Measurements from ENCODE around the gene NEDD9.

GRCh38 chr6:11201772-11202512 lies 30.5 kb downstream of the NEDD9 start:
- TF ChIP-seq ZBTB7A (IDR thresholded peaks at IDR 0.05; ENCODE audit: low read depth), result no peak
- no peak for TF ChIP-seq EP300 (IDR thresholded peaks at IDR 0.05; ENCODE audit: borderline replicate concordance)
- TF ChIP-seq, protein P1, sequence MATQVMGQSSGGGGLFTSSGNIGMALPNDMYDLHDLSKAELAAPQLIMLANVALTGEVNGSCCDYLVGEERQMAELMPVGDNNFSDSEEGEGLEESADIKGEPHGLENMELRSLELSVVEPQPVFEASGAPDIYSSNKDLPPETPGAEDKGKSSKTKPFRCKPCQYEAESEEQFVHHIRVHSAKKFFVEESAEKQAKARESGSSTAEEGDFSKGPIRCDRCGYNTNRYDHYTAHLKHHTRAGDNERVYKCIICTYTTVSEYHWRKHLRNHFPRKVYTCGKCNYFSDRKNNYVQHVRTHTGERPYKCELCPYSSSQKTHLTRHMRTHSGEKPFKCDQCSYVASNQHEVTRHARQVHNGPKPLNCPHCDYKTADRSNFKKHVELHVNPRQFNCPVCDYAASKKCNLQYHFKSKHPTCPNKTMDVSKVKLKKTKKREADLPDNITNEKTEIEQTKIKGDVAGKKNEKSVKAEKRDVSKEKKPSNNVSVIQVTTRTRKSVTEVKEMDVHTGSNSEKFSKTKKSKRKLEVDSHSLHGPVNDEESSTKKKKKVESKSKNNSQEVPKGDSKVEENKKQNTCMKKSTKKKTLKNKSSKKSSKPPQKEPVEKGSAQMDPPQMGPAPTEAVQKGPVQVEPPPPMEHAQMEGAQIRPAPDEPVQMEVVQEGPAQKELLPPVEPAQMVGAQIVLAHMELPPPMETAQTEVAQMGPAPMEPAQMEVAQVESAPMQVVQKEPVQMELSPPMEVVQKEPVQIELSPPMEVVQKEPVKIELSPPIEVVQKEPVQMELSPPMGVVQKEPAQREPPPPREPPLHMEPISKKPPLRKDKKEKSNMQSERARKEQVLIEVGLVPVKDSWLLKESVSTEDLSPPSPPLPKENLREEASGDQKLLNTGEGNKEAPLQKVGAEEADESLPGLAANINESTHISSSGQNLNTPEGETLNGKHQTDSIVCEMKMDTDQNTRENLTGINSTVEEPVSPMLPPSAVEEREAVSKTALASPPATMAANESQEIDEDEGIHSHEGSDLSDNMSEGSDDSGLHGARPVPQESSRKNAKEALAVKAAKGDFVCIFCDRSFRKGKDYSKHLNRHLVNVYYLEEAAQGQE (IDR thresholded peaks at IDR 0.05; ENCODE audit: low read depth), result no peak
- no peak for TF ChIP-seq USF1 (IDR thresholded peaks at IDR 0.05)
- no peak for TF ChIP-seq EGR1 (IDR thresholded peaks at IDR 0.05)
- TF ChIP-seq NFIC (IDR thresholded peaks at IDR 0.05), result no peak
- peak; percentile 57; the same call in 1 of the 2 replicates for TF ChIP-seq CEBPB (IDR thresholded peaks at IDR 0.05)
- TF ChIP-seq TAF1 (IDR thresholded peaks at IDR 0.05; ENCODE audit: low read depth), result no peak
- TF ChIP-seq RAD21 (IDR thresholded peaks at IDR 0.05; ENCODE audit: low read depth), result no peak
- no peak for TF ChIP-seq YY1 (IDR thresholded peaks at IDR 0.05; ENCODE audit: low read depth)
- no peak for TF ChIP-seq FOXM1 (IDR thresholded peaks at IDR 0.05; ENCODE audit: borderline replicate concordance, low read depth)
- TF ChIP-seq TEAD4 (IDR thresholded peaks at IDR 0.05), result no peak
- no peak for TF ChIP-seq TCF12 (IDR thresholded peaks at IDR 0.05; ENCODE audit: low read depth)
- no peak for TF ChIP-seq MAX (IDR thresholded peaks at IDR 0.05)

Data from Ishikawa (cell line).